A549 treated with AZD2906 at 1 μM for 4 hours (cell line): ENCODE data around the gene ACVR1B. TPM values are rescaled to one million over a fixed set of nuclear protein-coding genes. Genes with fewer than 3 reads are reported as not detected.

Experiments
- total RNA-seq: library from RNA; stranded (reverse); fragments of 200-300 nt; extraction: Qiagen RNA extraction; gene quantifications from 5 replicates; pipeline ENCODE4 v1.2.3, GENCODE V29; 2022

The ACVR1B gene
- total RNA-seq: 14.9 to 19.7 TPM (median 17.0 TPM) in 5 replicates

DNA sequence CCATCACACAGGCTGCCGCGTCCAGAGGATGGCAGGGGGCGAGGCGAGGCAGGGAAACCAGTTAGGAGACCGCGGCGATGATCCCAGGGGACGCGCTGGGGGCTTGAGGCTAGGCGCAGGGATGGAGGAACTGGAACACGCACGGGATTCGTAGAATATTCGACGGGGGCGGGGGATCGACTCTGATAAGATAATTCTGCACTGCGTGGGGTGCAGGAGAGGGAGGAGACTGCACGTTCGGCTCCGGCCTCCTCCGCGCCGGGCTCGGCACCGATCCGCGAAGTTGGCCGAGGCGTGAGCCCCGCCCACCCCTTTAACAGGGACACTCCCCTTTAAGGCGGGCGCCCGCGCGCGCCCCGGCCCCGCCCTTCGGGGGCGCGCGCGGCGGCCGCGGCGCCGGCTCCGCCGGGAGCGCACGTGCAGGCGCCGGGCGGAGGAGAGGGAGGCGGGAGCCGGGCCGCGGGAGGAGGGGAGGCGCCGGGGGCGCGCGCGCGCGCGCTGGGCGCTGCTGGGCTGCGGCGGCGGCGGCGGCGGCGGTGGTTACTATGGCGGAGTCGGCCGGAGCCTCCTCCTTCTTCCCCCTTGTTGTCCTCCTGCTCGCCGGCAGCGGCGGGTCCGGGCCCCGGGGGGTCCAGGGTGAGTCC lies at the start of gene ACVR1B:
Gene ACVR1B (plus strand): TSS at position 501 of the 644 bp plus-strand sequence. CDS start 45 bp downstream, at position 546.

DNA sequence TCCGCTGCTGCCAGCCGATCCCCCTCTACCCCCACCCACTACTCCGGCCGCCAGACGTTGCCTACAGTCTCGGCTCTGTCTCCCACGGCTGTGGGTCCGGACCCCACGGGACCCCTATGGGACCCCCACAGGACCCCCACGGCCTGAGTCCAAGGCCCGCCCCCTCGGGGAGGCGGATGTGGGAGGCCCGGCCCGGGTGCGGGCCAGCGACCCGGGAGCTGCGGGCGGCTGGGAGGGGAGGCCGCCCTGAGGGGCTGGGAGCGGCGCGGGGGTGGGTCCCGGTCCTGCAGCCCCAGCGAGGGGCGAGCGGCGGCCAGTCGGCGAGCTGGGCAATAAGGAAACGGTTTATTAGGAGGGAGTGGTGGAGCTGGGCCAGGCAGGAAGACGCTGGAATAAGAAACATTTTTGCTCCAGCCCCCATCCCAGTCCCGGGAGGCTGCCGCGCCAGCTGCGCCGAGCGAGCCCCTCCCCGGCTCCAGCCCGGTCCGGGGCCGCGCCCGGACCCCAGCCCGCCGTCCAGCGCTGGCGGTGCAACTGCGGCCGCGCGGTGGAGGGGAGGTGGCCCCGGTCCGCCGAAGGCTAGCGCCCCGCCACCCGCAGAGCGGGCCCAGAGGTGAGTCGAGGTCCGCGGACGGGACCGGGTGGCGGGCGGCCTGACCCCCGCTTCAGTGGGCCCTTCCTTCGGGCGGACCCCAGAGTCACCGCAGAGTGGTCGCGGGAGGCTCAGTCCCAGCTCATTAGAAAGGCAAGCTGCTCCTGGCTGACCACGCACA lies 44.2 kb upstream of the ACVR1B start, which contains the start of gene ACVRL1:
Gene ACVRL1 (plus strand): TSS at position 422 of the 773 bp plus-strand sequence. CDS start 4,971 bp downstream, outside the sequence.

DNA sequence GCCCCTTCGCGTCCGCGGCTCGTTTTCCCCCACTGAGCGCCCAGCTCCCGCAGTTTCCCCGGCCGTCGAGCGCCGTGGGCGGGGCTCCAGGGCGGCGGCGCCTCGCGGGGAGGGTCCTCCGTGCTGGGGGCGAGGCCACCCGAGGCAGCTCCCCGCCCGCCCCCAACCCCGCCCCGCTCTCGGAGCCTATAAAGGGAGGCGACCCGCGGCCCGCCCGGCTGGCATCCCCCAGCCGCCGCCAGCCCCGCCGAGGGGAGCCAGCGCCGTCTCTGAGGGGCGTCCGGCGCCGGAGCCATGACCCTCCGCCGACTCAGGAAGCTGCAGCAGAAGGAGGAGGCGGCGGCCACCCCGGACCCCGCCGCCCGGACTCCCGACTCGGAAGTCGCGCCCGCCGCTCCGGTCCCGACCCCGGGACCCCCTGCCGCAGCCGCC lies 55.2 kb downstream of the ACVR1B start, which contains the start of gene TAMALIN:
Gene TAMALIN (plus strand): TSS at position 221 of the 432 bp plus-strand sequence. CDS start 74 bp downstream, at position 295.

Other genes starting within 250 kb of the ACVR1B start
- 0.21 to 0.29 TPM (median 0.28 TPM) in 5 replicates for gene FIGNL2, start 103.0 kb upstream of the ACVR1B start, total RNA-seq
- gene ANKRD33, start 63.6 kb upstream of the ACVR1B start, total RNA-seq: 0.05 to 0.11 TPM (median 0.07 TPM) in 4 of 5 replicates, not detected in the other
- gene ACVRL1, start 44.2 kb upstream of the ACVR1B start, total RNA-seq: 0.08 to 0.35 TPM (median 0.15 TPM) in 5 replicates
- gene TAMALIN, start 55.2 kb downstream of the ACVR1B start, total RNA-seq: 0.60 to 1.1 TPM (median 0.95 TPM) in 5 replicates
- gene NR4A1, start 99.7 kb downstream of the ACVR1B start, total RNA-seq: 32.2 to 49.7 TPM (median 37.1 TPM) in 5 replicates
- 89.1 to 102 TPM (median 96.9 TPM) in 5 replicates for gene ATG101, start 118.3 kb downstream of the ACVR1B start, total RNA-seq
- gene SMIM41, start 128.0 kb downstream of the ACVR1B start, total RNA-seq: not detected in 5 replicates
- gene KRT80, start 240.3 kb downstream of the ACVR1B start, total RNA-seq: 32.8 to 47.3 TPM (median 38.9 TPM) in 5 replicates